Measurements from ENCODE around the gene FMO4.
A peak's percentile ranks its signal among the peaks of the same experiment; 100 is the strongest.
"Not testable (repeated sequence)": the region's sequence is repeated elsewhere in the genome, so short reads cannot be mapped to it uniquely, and the experiment has no call there.

FMO4 gene

DNA sequence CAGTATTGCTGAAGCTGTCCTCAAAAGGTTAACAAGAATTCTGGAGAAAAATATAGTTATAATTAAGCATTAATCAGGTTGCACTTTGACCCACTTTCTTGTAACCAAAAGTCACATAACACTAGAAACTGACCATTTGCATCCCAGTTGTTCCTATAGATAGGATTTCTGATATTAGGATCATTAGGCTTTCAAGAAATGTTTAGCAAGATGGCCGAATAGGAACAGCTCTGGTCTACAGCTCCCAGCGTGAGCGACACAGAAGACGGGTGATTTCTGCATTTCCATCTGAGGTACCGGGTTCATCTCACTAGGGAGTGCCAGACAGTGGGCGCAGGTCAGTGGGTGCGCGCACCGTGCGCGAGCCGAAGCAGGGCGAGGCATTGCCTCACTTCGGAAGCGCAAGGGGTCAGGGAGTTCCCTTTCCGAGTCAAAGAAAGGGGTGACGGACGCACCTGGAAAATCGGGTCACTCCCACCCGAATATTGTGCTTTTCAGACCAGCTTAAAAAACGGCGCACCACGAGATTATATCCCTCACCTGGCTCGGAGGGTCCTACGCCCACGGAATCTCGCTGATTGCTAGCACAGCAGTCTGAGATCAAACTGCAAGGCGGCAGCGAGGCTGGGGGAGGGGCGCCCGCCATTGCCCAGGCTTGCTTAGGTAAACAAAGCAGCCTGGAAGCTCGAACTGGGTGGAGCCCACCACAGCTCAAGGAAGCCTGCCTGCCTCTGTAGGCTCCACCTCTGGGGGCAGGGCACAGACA is 59.6 kb downstream of the FMO4 start:
- not testable (repeated sequence) for H2BK5ac ChIP-seq (ENCODE audit: low read depth, low read length, poor library complexity, severe bottlenecking); H3K4me2 ChIP-seq (ENCODE audit: low read length, poor library complexity, severe bottlenecking); H2AFZ ChIP-seq (ENCODE audit: low read depth, low read length); H3K9ac ChIP-seq (ENCODE audit: low read length); DNase-seq; H2AK5ac ChIP-seq (ENCODE audit: low read length, severe bottlenecking); H3K27me3 ChIP-seq (ENCODE audit: control insufficient read depth in 1 of 2, insufficient read depth in 1 of 2, low read length in 2 of 2); H3K18ac ChIP-seq (ENCODE audit: low read depth in 1 of 2, low read length in 2 of 2); H3K4ac ChIP-seq (ENCODE audit: low read depth in 1 of 2, low read length in 2 of 2); H4K8ac ChIP-seq (ENCODE audit: low read length); H3K4me3 ChIP-seq (ENCODE audit: insufficient read depth in 1 of 2, low read depth in 1 of 2, low read length in 2 of 2); H2BK120ac ChIP-seq (ENCODE audit: low read depth, low read length); H3K27ac ChIP-seq (ENCODE audit: low read length, poor library complexity, severe bottlenecking); H3K4me1 ChIP-seq (ENCODE audit: control insufficient read depth, insufficient read depth, low read depth, low read length); H4K91ac ChIP-seq (ENCODE audit: low read length); H3K9me3 ChIP-seq (ENCODE audit: control insufficient read depth, low read length); H2BK15ac ChIP-seq (ENCODE audit: low read depth, poor library complexity, severe bottlenecking); H2BK12ac ChIP-seq (ENCODE audit: low read length in 2 of 2); H3K14ac ChIP-seq (ENCODE audit: low read length in 2 of 2); H3K36me3 ChIP-seq (ENCODE audit: control insufficient read depth in 1 of 2, insufficient read depth in 2 of 2, low read depth in 1 of 2, low read length in 2 of 2); H3K23ac ChIP-seq (ENCODE audit: low read length in 2 of 2); H3K79me1 ChIP-seq (replicated peaks; ENCODE audit: low read length, poor library complexity, severe bottlenecking)
- WGBS = 92% methylated on average over 8 of the region's 32 CpGs

GRCh38 chr1:171379846-171380245 is 65.9 kb downstream of the FMO4 start:
- Histone ChIP-seq H2AK5ac (ENCODE audit: low read length, severe bottlenecking) (no peak overlapping the region), H2BK12ac (ENCODE audit: low read length in 2 of 2) (no peak overlapping the region), H3K4me1 (ENCODE audit: control insufficient read depth, insufficient read depth, low read depth, low read length) (no peaks in the 10 kb centered on the region), H3K4me3 (ENCODE audit: insufficient read depth in 1 of 2, low read depth in 1 of 2, low read length in 2 of 2) (no peak overlapping the region), H3K36me3 (ENCODE audit: control insufficient read depth in 1 of 2, insufficient read depth in 2 of 2, low read depth in 1 of 2, low read length in 2 of 2) (peaks cover 0 to 3% of the 10 kb centered on the region in 2 experiments), H3K9ac (ENCODE audit: low read length) (no peak overlapping the region), H3K27me3 (ENCODE audit: control insufficient read depth in 1 of 2, insufficient read depth in 1 of 2, low read length in 2 of 2) (no peaks in the 10 kb centered on the region), H3K27ac (ENCODE audit: low read length, poor library complexity, severe bottlenecking) (no peak overlapping the region), H3K14ac (ENCODE audit: low read length in 2 of 2) (no peak overlapping the region), H3K18ac (ENCODE audit: low read depth in 1 of 2, low read length in 2 of 2) (no peak overlapping the region), H2BK15ac (ENCODE audit: low read depth, poor library complexity, severe bottlenecking) (no peak overlapping the region), H2AFZ (ENCODE audit: low read depth, low read length) (no peak overlapping the region), H3K79me1 (replicated peaks; ENCODE audit: low read length, poor library complexity, severe bottlenecking) (no peaks in the 10 kb centered on the region), H3K9me3 (ENCODE audit: control insufficient read depth, low read length) (no peaks in the 10 kb centered on the region), H3K4me2 (ENCODE audit: low read length, poor library complexity, severe bottlenecking) (no peak overlapping the region), H3K23ac (ENCODE audit: low read length in 2 of 2) (no peak overlapping the region), H4K8ac (ENCODE audit: low read length) (no peak overlapping the region), H2BK120ac (ENCODE audit: low read depth, low read length) (no peak overlapping the region), H4K91ac (ENCODE audit: low read length) (no peak overlapping the region), H3K4ac (ENCODE audit: low read depth in 1 of 2, low read length in 2 of 2) (no peak overlapping the region), H2BK5ac (ENCODE audit: low read depth, low read length, poor library complexity, severe bottlenecking) (no peak overlapping the region)
- DNase-seq = peak; percentile 41
- 100% methylated on average over 1 of the region's 1 CpG for WGBS

- Histone ChIP-seq H3K18ac (ENCODE audit: low read depth in 1 of 2, low read length in 2 of 2) (no peak overlapping the region), H3K27ac (ENCODE audit: low read length, poor library complexity, severe bottlenecking) (no peak overlapping the region), H2AFZ (ENCODE audit: low read depth, low read length) (no peak overlapping the region), H3K79me1 (replicated peaks; ENCODE audit: low read length, poor library complexity, severe bottlenecking) (no peaks in the 10 kb centered on the region), H2AK5ac (ENCODE audit: low read length, severe bottlenecking) (no peak overlapping the region), H3K36me3 (ENCODE audit: control insufficient read depth in 1 of 2, insufficient read depth in 2 of 2, low read depth in 1 of 2, low read length in 2 of 2) (peaks cover 0 to 3% of the 10 kb centered on the region in 2 experiments), H2BK15ac (ENCODE audit: low read depth, poor library complexity, severe bottlenecking) (no peak overlapping the region), H2BK12ac (ENCODE audit: low read length in 2 of 2) (no peak overlapping the region), H2BK120ac (ENCODE audit: low read depth, low read length) (no peak overlapping the region), H3K27me3 (ENCODE audit: control insufficient read depth in 1 of 2, insufficient read depth in 1 of 2, low read length in 2 of 2) (no peaks in the 10 kb centered on the region), H3K9ac (ENCODE audit: low read length) (no peak overlapping the region), H3K4me1 (ENCODE audit: control insufficient read depth, insufficient read depth, low read depth, low read length) (no peaks in the 10 kb centered on the region), H3K4me3 (ENCODE audit: insufficient read depth in 1 of 2, low read depth in 1 of 2, low read length in 2 of 2) (no peak overlapping the region), H3K4ac (ENCODE audit: low read depth in 1 of 2, low read length in 2 of 2) (no peak overlapping the region), H4K91ac (ENCODE audit: low read length) (peak overlapping the region; percentile 21), H3K23ac (ENCODE audit: low read length in 2 of 2) (no peak overlapping the region), H4K8ac (ENCODE audit: low read length) (no peak overlapping the region), H3K9me3 (ENCODE audit: control insufficient read depth, low read length) (no peaks in the 10 kb centered on the region), H2BK5ac (ENCODE audit: low read depth, low read length, poor library complexity, severe bottlenecking) (no peak overlapping the region), H3K4me2 (ENCODE audit: low read length, poor library complexity, severe bottlenecking) (no peak overlapping the region), H3K14ac (ENCODE audit: low read length in 2 of 2) (no peak overlapping the region)
- DNase-seq = no peak
- WGBS = 88% methylated on average over 7 of the region's 11 CpGs
Observed at GRCh38 chr1:171381866-171382210, 67.9 kb downstream of the FMO4 start.

GRCh38 chr1:171384496-171384895 is 70.5 kb downstream of the FMO4 start:
- Histone ChIP-seq H3K9me3 (ENCODE audit: control insufficient read depth, low read length) (no peaks in the 10 kb centered on the region), H3K36me3 (ENCODE audit: control insufficient read depth in 1 of 2, insufficient read depth in 2 of 2, low read depth in 1 of 2, low read length in 2 of 2) (peaks cover 0 to 3% of the 10 kb centered on the region in 2 experiments), H3K9ac (ENCODE audit: low read length) (no peak overlapping the region), H2BK15ac (ENCODE audit: low read depth, poor library complexity, severe bottlenecking) (no peak overlapping the region), H3K27me3 (ENCODE audit: control insufficient read depth in 1 of 2, insufficient read depth in 1 of 2, low read length in 2 of 2) (no peaks in the 10 kb centered on the region), H4K91ac (ENCODE audit: low read length) (no peak overlapping the region), H3K4me2 (ENCODE audit: low read length, poor library complexity, severe bottlenecking) (no peak overlapping the region), H2AFZ (ENCODE audit: low read depth, low read length) (no peak overlapping the region), H3K79me1 (replicated peaks; ENCODE audit: low read length, poor library complexity, severe bottlenecking) (no peaks in the 10 kb centered on the region), H2BK12ac (ENCODE audit: low read length in 2 of 2) (no peak overlapping the region), H4K8ac (ENCODE audit: low read length) (no peak overlapping the region), H3K23ac (ENCODE audit: low read length in 2 of 2) (no peak overlapping the region), H3K27ac (ENCODE audit: low read length, poor library complexity, severe bottlenecking) (no peak overlapping the region), H2BK120ac (ENCODE audit: low read depth, low read length) (no peak overlapping the region), H3K4ac (ENCODE audit: low read depth in 1 of 2, low read length in 2 of 2) (no peak overlapping the region), H2BK5ac (ENCODE audit: low read depth, low read length, poor library complexity, severe bottlenecking) (no peak overlapping the region), H3K14ac (ENCODE audit: low read length in 2 of 2) (no peak overlapping the region), H2AK5ac (ENCODE audit: low read length, severe bottlenecking) (no peak overlapping the region), H3K18ac (ENCODE audit: low read depth in 1 of 2, low read length in 2 of 2) (no peak overlapping the region), H3K4me3 (ENCODE audit: insufficient read depth in 1 of 2, low read depth in 1 of 2, low read length in 2 of 2) (no peak overlapping the region), H3K4me1 (ENCODE audit: control insufficient read depth, insufficient read depth, low read depth, low read length) (no peaks in the 10 kb centered on the region)
- no peak for DNase-seq
- whole genome bisulfite sequencing = no CpG with 5 or more reads among the region's 2 CpGs
